CD1c-positive myeloid dendritic cell (primary cell): ENCODE results near the gene SNX8.
A peak's percentile ranks its signal among the peaks of the same experiment; 100 is the strongest.

Experiments
- DNase-seq: peaks from one replicate; pipeline ENCODE4 v3.0.0-alpha.2; 2016; ENCODE audit errors: extremely low spot score

SNX8 gene

GRCh38 chr7:2245883-2246675 lies 68.2 kb downstream of the SNX8 start:
- DNase-seq, result peak; percentile 72

- peak; percentile 36 for DNase-seq
These were observed 69.7 kb downstream of the SNX8 start for GRCh38 chr7:2244404-2244995.

GRCh38 chr7:2243458-2243857 lies 70.8 kb downstream of the SNX8 start:
- DNase-seq, result no peak

GRCh38 chr7:2242541-2243429 lies 71.5 kb downstream of the SNX8 start:
- peak; percentile 54 for DNase-seq

GRCh38 chr7:2241580-2242540 lies 72.4 kb downstream of the SNX8 start, which contains the start of the genes MRM2 and NUDT1:
TSS of gene MRM2 (minus strand) at chr7:2242205. CDS start at chr7:2242169, 36 bp downstream.
TSS of gene NUDT1 (plus strand) at chr7:2242226. CDS start at chr7:2244575, 2,349 bp downstream.
- DNase-seq, result peak; percentile 88

- DNase-seq, result no peak
These were observed 75.0 kb downstream of the SNX8 start for GRCh38 chr7:2239242-2239641.

GRCh38 chr7:2237109-2237602 lies 77.1 kb downstream of the SNX8 start:
- DNase-seq, result peak; percentile 95

- no peak for DNase-seq
These were observed 80.3 kb downstream of the SNX8 start for GRCh38 chr7:2233926-2234325.

GRCh38 chr7:2232766-2233520 lies 81.3 kb downstream of the SNX8 start, which contains the start of gene MAD1L1:
TSS of gene MAD1L1 (minus strand) at chr7:2232945. CDS start at chr7:2230133, 2,812 bp downstream.
- peak; percentile 94 for DNase-seq

GRCh38 chr7:2231992-2232765 lies 82.1 kb downstream of the SNX8 start:
- DNase-seq, result peak; percentile 35

- no peak for DNase-seq
These were observed 83.4 kb downstream of the SNX8 start for GRCh38 chr7:2230882-2231281.

GRCh38 chr7:2230226-2230625 lies 84.0 kb downstream of the SNX8 start:
- DNase-seq, result no peak

GRCh38 chr7:2229467-2229866 lies 84.8 kb downstream of the SNX8 start:
- no peak for DNase-seq

GRCh38 chr7:2228921-2229320 lies 85.3 kb downstream of the SNX8 start:
- DNase-seq, result no peak

GRCh38 chr7:2227699-2228098 lies 86.5 kb downstream of the SNX8 start:
- no peak for DNase-seq

GRCh38 chr7:2225830-2226229 lies 88.4 kb downstream of the SNX8 start:
- no peak for DNase-seq

GRCh38 chr7:2225336-2225735 lies 88.9 kb downstream of the SNX8 start:
- no peak for DNase-seq

- no peak for DNase-seq
These were observed 89.3 kb downstream of the SNX8 start for GRCh38 chr7:2224934-2225333.

GRCh38 chr7:2224491-2224928 lies 89.7 kb downstream of the SNX8 start:
- no peak for DNase-seq
